Activated naive CD8-positive, alpha-beta T cell treated with anti-CD3 and anti-CD28 coated beads for 36 hours (primary cell): ENCODE results near the gene ABCB4. TPM values are rescaled to one million over a fixed set of nuclear protein-coding genes. Genes with fewer than 3 reads are reported as not detected.

Experiments used
- DNase-seq: peaks from one replicate; pipeline ENCODE4 v3.0.0; 2021
- H3K27ac Mint-ChIP-seq: one replicate; pipeline ENCODE4 v1.8.0; 2022; ENCODE audit warnings: mild to moderate bottlenecking, moderate library complexity, mixed read lengths
- H3K27me3 Mint-ChIP-seq: one replicate; pipeline ENCODE4 v1.8.0; 2022; ENCODE audit warnings: mild to moderate bottlenecking, mixed read lengths
- H3K36me3 Mint-ChIP-seq: one replicate; pipeline ENCODE4 v1.8.0; 2021; ENCODE audit warnings: mild to moderate bottlenecking, mixed read lengths
- H3K4me1 Mint-ChIP-seq: one replicate; pipeline ENCODE4 v1.8.0; 2021; ENCODE audit warnings: mixed read lengths
- H3K4me3 Mint-ChIP-seq: one replicate; pipeline ENCODE4 v1.8.0; 2022; ENCODE audit warnings: mild to moderate bottlenecking, moderate library complexity, mixed read lengths
- H3K9me3 Mint-ChIP-seq: one replicate; pipeline ENCODE4 v1.8.0; 2022; ENCODE audit warnings: mixed read lengths
- total RNA-seq, 2 experiments: library from RNA; stranded (reverse); gene quantifications; one replicate each; pipeline ENCODE4 v1.2.3, GENCODE V29; 2021

The ABCB4 gene
- total RNA-seq, 2 experiments from 2014 or later = 0.38 to 0.43 TPM

GRCh38 chr7:87416682-87417587, 58.5 kb downstream of the ABCB4 start:
- Mint-ChIP-seq H3K27me3 (no peaks in the 10 kb centered on the region), H3K27ac (no peak overlapping the region), H3K4me3 (no peak overlapping the region), H3K9me3 (no peaks in the 10 kb centered on the region), H3K4me1 (no peaks in the 10 kb centered on the region), H3K36me3 (no peaks in the 10 kb centered on the region)
- DNase-seq = peak; percentile 39

- H3K9me3 Mint-ChIP-seq = no peaks in the 10 kb centered on the region
- H3K27ac Mint-ChIP-seq = no peak overlapping the region
- DNase-seq = no peak
- H3K36me3 Mint-ChIP-seq = no peaks in the 10 kb centered on the region
- no peak overlapping the region for H3K4me3 Mint-ChIP-seq
- no peaks in the 10 kb centered on the region for H3K27me3 Mint-ChIP-seq
- no peaks in the 10 kb centered on the region for H3K4me1 Mint-ChIP-seq
These were observed 60.7 kb downstream of the ABCB4 start for GRCh38 chr7:87414794-87415188.

GRCh38 chr7:87413951-87414793, 61.3 kb downstream of the ABCB4 start:
- no peaks in the 10 kb centered on the region for H3K27me3 Mint-ChIP-seq

GRCh38 chr7:87413029-87413428, 62.5 kb downstream of the ABCB4 start:
- H3K27me3 Mint-ChIP-seq = no peaks in the 10 kb centered on the region
- no peaks in the 10 kb centered on the region for H3K9me3 Mint-ChIP-seq
- H3K27ac Mint-ChIP-seq = no peak overlapping the region
- H3K4me3 Mint-ChIP-seq = no peak overlapping the region
- H3K36me3 Mint-ChIP-seq = no peaks in the 10 kb centered on the region
- H3K4me1 Mint-ChIP-seq = no peaks in the 10 kb centered on the region
- DNase-seq = no peak

More at GRCh38 chr7:87413951-87414793, 61.3 kb downstream of the ABCB4 start:
- no peaks in the 10 kb centered on the region for H3K36me3 Mint-ChIP-seq
- no peaks in the 10 kb centered on the region for H3K9me3 Mint-ChIP-seq
- H3K27ac Mint-ChIP-seq = no peak overlapping the region
- no peak for DNase-seq
- H3K4me3 Mint-ChIP-seq = no peak overlapping the region
- no peaks in the 10 kb centered on the region for H3K4me1 Mint-ChIP-seq

GRCh38 chr7:87411186-87411585, 64.3 kb downstream of the ABCB4 start:
- Mint-ChIP-seq H3K4me1 (no peaks in the 10 kb centered on the region), H3K9me3 (no peaks in the 10 kb centered on the region), H3K27me3 (no peaks in the 10 kb centered on the region), H3K27ac (no peak overlapping the region), H3K36me3 (no peaks in the 10 kb centered on the region), H3K4me3 (no peak overlapping the region)
- no peak for DNase-seq

- H3K36me3 Mint-ChIP-seq = no peaks in the 10 kb centered on the region
- H3K9me3 Mint-ChIP-seq = no peaks in the 10 kb centered on the region
- H3K4me1 Mint-ChIP-seq = no peaks in the 10 kb centered on the region
These were observed 70.8 kb downstream of the ABCB4 start for GRCh38 chr7:87404674-87405073.

GRCh38 chr7:87398446-87398845, 77.0 kb downstream of the ABCB4 start:
- Mint-ChIP-seq H3K36me3 (peaks cover 12% of the 10 kb centered on the region), H3K9me3 (no peaks in the 10 kb centered on the region), H3K4me1 (no peaks in the 10 kb centered on the region), H3K4me3 (no peak overlapping the region), H3K27me3 (no peaks in the 10 kb centered on the region), H3K27ac (no peak overlapping the region)
- DNase-seq = no peak

More at GRCh38 chr7:87404674-87405073, 70.8 kb downstream of the ABCB4 start:
- H3K27ac Mint-ChIP-seq = no peak overlapping the region
- no peaks in the 10 kb centered on the region for H3K27me3 Mint-ChIP-seq
- DNase-seq = no peak
- no peak overlapping the region for H3K4me3 Mint-ChIP-seq

GRCh38 chr7:87395442-87396020, 79.9 kb downstream of the ABCB4 start:
- no peak overlapping the region for H3K4me3 Mint-ChIP-seq
- no peak overlapping the region for H3K27ac Mint-ChIP-seq
- no peaks in the 10 kb centered on the region for H3K9me3 Mint-ChIP-seq
- DNase-seq = no peak
- H3K27me3 Mint-ChIP-seq = no peaks in the 10 kb centered on the region
- H3K4me1 Mint-ChIP-seq = peaks cover 9% of the 10 kb centered on the region
- peaks cover 19% of the 10 kb centered on the region for H3K36me3 Mint-ChIP-seq

GRCh38 chr7:87391020-87391701, 84.3 kb downstream of the ABCB4 start:
- Mint-ChIP-seq H3K36me3 (peaks cover 40% of the 10 kb centered on the region), H3K9me3 (no peaks in the 10 kb centered on the region), H3K27ac (no peak overlapping the region), H3K4me3 (no peak overlapping the region), H3K27me3 (no peaks in the 10 kb centered on the region), H3K4me1 (peaks cover 9% of the 10 kb centered on the region)
- no peak for DNase-seq

GRCh38 chr7:87380905-87381304, 94.6 kb downstream of the ABCB4 start:
- Mint-ChIP-seq H3K9me3 (peaks cover 3% of the 10 kb centered on the region), H3K27ac (no peak overlapping the region), H3K36me3 (peaks cover 27% of the 10 kb centered on the region), H3K4me3 (no peak overlapping the region), H3K4me1 (peaks cover 3% of the 10 kb centered on the region), H3K27me3 (no peaks in the 10 kb centered on the region)
- no peak for DNase-seq

GRCh38 chr7:87375662-87376435, 99.6 kb downstream of the ABCB4 start:
- Mint-ChIP-seq H3K27me3 (no peaks in the 10 kb centered on the region), H3K4me1 (peaks cover 3% of the 10 kb centered on the region), H3K9me3 (no peaks in the 10 kb centered on the region)

GRCh38 chr7:87370660-87371180, 104.8 kb downstream of the ABCB4 start:
- H3K4me1 Mint-ChIP-seq = peaks cover 6% of the 10 kb centered on the region
- no peak overlapping the region for H3K4me3 Mint-ChIP-seq
- H3K27ac Mint-ChIP-seq = no peak overlapping the region
- DNase-seq = no peak
- no peaks in the 10 kb centered on the region for H3K9me3 Mint-ChIP-seq
- no peaks in the 10 kb centered on the region for H3K27me3 Mint-ChIP-seq
- H3K36me3 Mint-ChIP-seq = peaks cover 4% of the 10 kb centered on the region

More at GRCh38 chr7:87375662-87376435, 99.6 kb downstream of the ABCB4 start:
- DNase-seq = no peak
- Mint-ChIP-seq H3K4me3 (no peak overlapping the region), H3K27ac (no peak overlapping the region), H3K36me3 (peaks cover 5% of the 10 kb centered on the region)

GRCh38 chr7:87369216-87369615, 106.3 kb downstream of the ABCB4 start:
- peaks cover 6% of the 10 kb centered on the region for H3K4me1 Mint-ChIP-seq
- no peak overlapping the region for H3K4me3 Mint-ChIP-seq
- H3K27ac Mint-ChIP-seq = no peak overlapping the region
- H3K9me3 Mint-ChIP-seq = no peaks in the 10 kb centered on the region
- DNase-seq = peak; percentile 20
- H3K27me3 Mint-ChIP-seq = no peaks in the 10 kb centered on the region
- H3K36me3 Mint-ChIP-seq = peaks cover 4% of the 10 kb centered on the region

- peaks cover 2% of the 10 kb centered on the region for H3K36me3 Mint-ChIP-seq
- H3K4me1 Mint-ChIP-seq = peaks cover 4% of the 10 kb centered on the region
- H3K9me3 Mint-ChIP-seq = no peaks in the 10 kb centered on the region
- no peak for DNase-seq
- H3K27ac Mint-ChIP-seq = no peak overlapping the region
- H3K27me3 Mint-ChIP-seq = no peaks in the 10 kb centered on the region
- no peak overlapping the region for H3K4me3 Mint-ChIP-seq
These were observed 111.2 kb downstream of the ABCB4 start for GRCh38 chr7:87364246-87364645.
